Cardiac fibroblast (primary cell): ENCODE data around the gene FHL2.

Experiments
- DNase-seq, 2 donors: peaks; one replicate each; pipeline versions ENCODE4 v3.0.0 to v3.0.0-alpha.2; 2010; ENCODE audit warnings: low read depth in 2 of 2
- H3K4me3 ChIP-seq, 2 donors: replicated peaks in 1 of 2; 1 replicate in 1 of 2; 2 replicates in 1 of 2; pipeline ENCODE4 v1.5.1; 2011; ENCODE audit warnings: low read depth in 2 of 2, low read length in 2 of 2, mild to moderate bottlenecking in 2 of 2, moderate library complexity in 1 of 2
- CTCF ChIP-seq: IDR thresholded peaks from one replicate; pipeline ENCODE4 v1.5.1; 2011; ENCODE audit warnings: low read depth, mild to moderate bottlenecking, low read length, inconsistent platforms

The FHL2 gene

GRCh38 chr2:105321875-105322646 is 76.8 kb downstream of the FHL2 start:
- DNase-seq: peak in 1 of 2 donors; percentile 40
- no peak for TF ChIP-seq CTCF
- no peak overlapping the region for H3K4me3 ChIP-seq

GRCh38 chr2:105320651-105321215 is 78.1 kb downstream of the FHL2 start:
- no peak for TF ChIP-seq CTCF
- no peak overlapping the region for H3K4me3 ChIP-seq
- DNase-seq: no peak

GRCh38 chr2:105317937-105318336 is 80.9 kb downstream of the FHL2 start:
- TF ChIP-seq CTCF: no peak
- no peak for DNase-seq
- H3K4me3 ChIP-seq: no peak overlapping the region

GRCh38 chr2:105315314-105315713 is 83.5 kb downstream of the FHL2 start:
- DNase-seq: no peak
- no peak for TF ChIP-seq CTCF
- H3K4me3 ChIP-seq: no peak overlapping the region

- no peak for DNase-seq
- TF ChIP-seq CTCF: no peak
Measured at GRCh38 chr2:105313877-105314276, 85.0 kb downstream of the FHL2 start.

More at GRCh38 chr2:105313877-105314276, 85.0 kb downstream of the FHL2 start:
- H3K4me3 ChIP-seq: no peak overlapping the region
